ENCODE results near the gene NDUFS7.
A peak's percentile ranks its signal among the peaks of the same experiment; 100 is the strongest.
"Not testable (repeated sequence)": the region's sequence is repeated elsewhere in the genome, so short reads cannot be mapped to it uniquely, and the experiment has no call there.

The NDUFS7 gene

GRCh38 chr19:1433119-1434039 lies 49.7 kb downstream of the NDUFS7 start:
- no peak for DNase-seq (ENCODE audit: low read depth)

GRCh38 chr19:1434040-1434366 lies 50.3 kb downstream of the NDUFS7 start:
- no peak for DNase-seq (ENCODE audit: low read depth)

DNA sequence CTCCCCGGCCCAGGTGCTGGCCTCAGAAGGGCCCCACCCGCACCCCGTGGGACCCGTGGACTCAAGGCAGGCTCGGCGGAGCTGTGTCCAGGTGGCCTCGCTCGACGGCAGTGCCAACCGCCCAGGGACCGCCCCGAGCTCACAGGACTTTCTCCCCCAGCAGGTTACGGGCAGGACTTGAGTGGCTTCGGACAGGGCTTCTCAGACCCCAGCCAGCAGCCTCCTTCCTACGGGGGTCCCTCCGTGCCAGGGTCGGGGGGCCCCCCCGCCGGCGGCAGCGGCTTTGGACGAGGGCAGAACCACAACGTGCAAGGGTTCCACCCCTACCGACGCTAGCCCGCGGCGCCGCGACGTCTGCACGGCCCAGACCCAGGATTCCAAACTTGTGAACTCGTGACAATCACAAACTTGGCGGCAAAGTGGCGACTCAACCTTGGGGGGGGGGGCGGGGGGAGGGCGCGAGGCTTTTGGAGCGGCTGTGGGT lies 50.9 kb downstream of the NDUFS7 start:
- DNase-seq (ENCODE audit: low read depth): no peak

- no peak for DNase-seq (ENCODE audit: low read depth)
Measured at GRCh38 chr19:1435378-1435989, 51.8 kb downstream of the NDUFS7 start.

DNA sequence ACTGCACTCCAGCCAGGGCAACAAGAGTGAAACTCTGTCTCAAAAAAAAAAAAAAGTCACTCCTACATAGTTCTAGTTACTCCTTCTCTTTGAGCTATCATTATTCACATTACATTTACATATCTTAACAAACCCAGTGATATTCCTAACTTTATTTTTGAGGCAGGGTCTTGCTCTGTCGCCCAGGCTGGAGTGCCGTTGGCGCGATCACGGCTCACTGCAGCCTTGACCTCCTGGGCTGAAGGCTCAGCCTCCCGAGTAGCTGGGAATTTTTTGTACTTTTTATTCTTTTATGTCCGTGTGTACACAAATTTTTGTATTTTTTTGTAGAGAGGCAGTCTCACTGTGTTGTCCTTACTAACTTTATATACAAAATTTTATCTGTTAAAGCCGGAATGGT lies 53.9 kb downstream of the NDUFS7 start:
- no peak for DNase-seq (ENCODE audit: low read depth)

- peak; percentile 92 for DNase-seq (ENCODE audit: low read depth)
Measured at GRCh38 chr19:1438035-1438932, 54.6 kb downstream of the NDUFS7 start, which contains the start of gene RPS15. TSS of gene RPS15 (plus strand) at chr19:1438396. CDS start at chr19:1438426, 30 bp downstream.

GRCh38 chr19:1438933-1439354 lies 55.2 kb downstream of the NDUFS7 start:
- DNase-seq (ENCODE audit: low read depth): no peak

DNA sequence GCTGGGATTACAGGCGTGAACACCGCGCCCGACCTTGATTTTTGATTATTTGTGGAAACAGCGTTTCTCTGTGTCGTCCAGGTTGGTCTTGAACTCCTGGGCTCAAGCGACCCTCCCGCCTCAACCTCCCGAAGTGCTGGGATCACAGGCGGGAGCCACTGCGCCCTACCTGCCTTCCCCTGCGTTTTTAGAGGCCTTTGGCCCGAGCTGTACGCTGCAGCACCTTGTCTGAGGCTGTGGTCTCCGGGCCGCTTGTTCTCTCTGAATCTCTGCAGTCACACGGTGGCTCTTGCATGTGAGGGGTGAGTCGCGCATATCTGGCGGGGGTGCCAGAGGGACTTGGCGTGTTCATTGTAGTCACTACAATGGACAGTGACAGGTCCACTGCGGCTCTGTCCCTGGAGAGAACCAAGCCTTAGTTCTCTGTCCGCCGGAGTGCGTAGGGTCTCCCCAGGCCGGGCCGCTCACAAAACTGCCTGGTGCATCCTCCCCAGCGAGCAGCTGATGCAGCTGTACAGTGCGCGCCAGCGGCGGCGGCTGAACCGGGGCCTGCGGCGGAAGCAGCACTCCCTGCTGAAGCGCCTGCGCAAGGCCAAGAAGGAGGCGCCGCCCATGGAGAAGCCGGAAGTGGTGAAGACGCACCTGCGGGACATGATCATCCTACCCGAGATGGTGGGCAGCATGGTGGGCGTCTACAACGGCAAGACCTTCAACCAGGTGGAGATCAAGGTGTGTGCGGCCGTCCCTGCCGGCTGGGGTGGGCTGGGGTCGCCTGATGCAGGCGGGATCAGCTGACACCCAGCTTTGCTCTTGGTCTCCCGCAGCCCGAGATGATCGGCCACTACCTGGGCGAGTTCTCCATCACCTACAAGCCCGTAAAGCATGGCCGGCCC lies 56.1 kb downstream of the NDUFS7 start:
- DNase-seq (ENCODE audit: low read depth): not testable (repeated sequence)

DNA sequence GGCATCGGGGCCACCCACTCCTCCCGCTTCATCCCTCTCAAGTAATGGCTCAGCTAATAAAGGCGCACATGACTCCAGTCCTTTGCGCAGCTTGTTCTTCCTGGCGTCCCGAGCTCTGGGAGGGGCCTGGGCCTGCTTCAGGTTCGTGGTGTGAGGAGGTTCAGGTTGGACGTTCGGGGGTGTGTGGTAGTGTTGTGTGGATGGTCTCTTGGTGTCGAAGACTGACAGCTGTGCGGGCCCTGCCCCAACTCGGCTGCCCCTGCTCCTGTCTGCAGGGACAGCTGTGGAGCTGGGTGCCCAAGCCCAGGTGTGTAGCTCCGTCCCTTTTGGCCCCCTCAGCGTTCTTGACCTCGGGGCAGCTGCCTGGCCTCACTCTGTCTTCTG lies 56.7 kb downstream of the NDUFS7 start:
- no peak for DNase-seq (ENCODE audit: low read depth)

DNA sequence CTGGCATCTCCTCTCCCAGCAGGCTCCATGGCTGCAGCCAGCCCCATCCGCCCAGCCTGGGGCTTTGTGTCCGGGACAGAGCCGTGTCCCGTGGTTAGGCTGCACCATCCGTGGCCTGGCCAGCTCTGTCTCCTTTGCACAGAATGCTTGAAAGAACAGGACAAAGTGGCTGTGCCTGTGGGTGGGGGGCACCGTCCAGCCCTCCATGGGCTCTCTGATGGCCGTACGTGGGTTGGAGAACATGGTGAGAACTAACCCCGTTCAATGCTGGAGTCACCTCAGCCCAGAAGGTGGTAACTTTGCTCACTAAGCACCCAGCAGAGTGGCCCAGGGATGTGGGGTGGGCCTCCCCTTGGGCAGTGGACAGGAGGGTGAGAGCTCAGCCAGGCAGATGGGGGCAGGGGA lies 57.3 kb downstream of the NDUFS7 start:
- no peak for DNase-seq (ENCODE audit: low read depth)

- no peak for DNase-seq (ENCODE audit: low read depth)
Measured at GRCh38 chr19:1441677-1442438, 58.2 kb downstream of the NDUFS7 start.

Measured in activated T-cell treated with anti-CD3 and anti-CD28 coated beads for 24 hours (primary cell).